Large intestine (tissue), 3 donors: ENCODE results near the gene AKR1C3. TPM values are rescaled to one million over a fixed set of nuclear protein-coding genes. Genes with fewer than 3 reads are reported as not detected.
"Not testable (repeated sequence)": the region's sequence is repeated elsewhere in the genome, so short reads cannot be mapped to it uniquely, and the experiment has no call there.

ENCODE experiments used
- DNase-seq, 2 donors: peaks; one replicate each; pipeline versions ENCODE4 v3.0.0 to v3.0.0-alpha.2; 2013
- H3K27ac ChIP-seq: one replicate; pipeline ENCODE4 v1.5.1; 2013; ENCODE audit warnings: low read length
- H3K27me3 ChIP-seq: 2 replicates; pipeline ENCODE4 v1.6.1; 2013; ENCODE audit warnings: low read length; ENCODE audit not compliant: control insufficient read depth, insufficient read depth
- H3K36me3 ChIP-seq: 2 replicates; pipeline ENCODE4 v1.6.1; 2013; ENCODE audit warnings: low read length; ENCODE audit not compliant: control insufficient read depth, insufficient read depth
- H3K4me1 ChIP-seq: one replicate; pipeline ENCODE4 v1.6.1; 2013; ENCODE audit warnings: low read length; ENCODE audit not compliant: control insufficient read depth, insufficient read depth
- H3K4me3 ChIP-seq: one replicate; pipeline ENCODE4 v1.5.1; 2013; ENCODE audit warnings: low read length
- H3K9me3 ChIP-seq: one replicate; pipeline ENCODE4 v1.6.1; 2013; ENCODE audit warnings: mild to moderate bottlenecking, low read depth, low read length, moderate library complexity; ENCODE audit not compliant: control insufficient read depth
- WGBS: methylation state at CpG from one replicate; pipeline ENCODE4 v1.1.5; 2013; ENCODE audit warnings: low lambda C conversion rate; ENCODE audit not compliant: insufficient coverage; 5-methylcytosine and 5-hydroxymethylcytosine counted together
- polyA plus RNA-seq: library from polyadenylated mRNA; unstranded; fragments of 120-200 nt; gene quantifications from one replicate; pipeline ENCODE4 v1.2.1, GENCODE V29; 2013

The AKR1C3 gene
- polyA plus RNA-seq, 1 donor: 4.1 TPM

DNA sequence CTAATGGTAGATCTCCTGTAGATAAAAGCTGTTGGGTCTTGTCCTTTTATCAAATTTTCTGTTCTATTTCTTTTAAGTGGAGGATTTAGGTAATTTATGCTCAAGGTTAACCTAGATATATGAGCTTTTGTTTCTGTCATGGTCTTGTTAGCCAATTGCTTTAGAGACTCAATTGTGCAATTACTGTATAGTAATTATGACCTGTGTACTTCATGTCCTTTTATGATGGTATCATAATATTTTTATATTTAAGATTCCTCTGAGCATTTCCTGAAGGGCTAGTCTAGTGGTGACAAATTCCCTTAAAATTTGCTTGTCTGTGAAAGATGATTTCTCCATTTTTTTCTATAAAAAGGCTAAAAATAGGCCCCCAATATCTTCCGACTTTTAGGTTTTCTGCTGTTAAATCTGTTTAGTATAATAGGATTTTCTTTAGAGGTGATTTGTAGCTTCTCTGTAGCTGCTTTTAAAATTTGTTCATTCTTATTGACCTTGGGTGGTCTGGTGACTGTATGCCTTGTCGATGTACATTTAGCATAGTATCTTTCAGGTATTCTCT is 5.4 kb upstream of the AKR1C3 start:
- H3K27ac ChIP-seq: no peak overlapping the region
- 100% methylated on average over 2 of the region's 2 CpGs for WGBS
- H3K27me3 ChIP-seq: no peaks in the 10 kb centered on the region
- H3K4me3 ChIP-seq: no peak overlapping the region
- H3K4me1 ChIP-seq: no peaks in the 10 kb centered on the region
- H3K9me3 ChIP-seq: peaks cover 12% of the 10 kb centered on the region
- DNase-seq: no peak
- H3K36me3 ChIP-seq: no peaks in the 10 kb centered on the region

DNA sequence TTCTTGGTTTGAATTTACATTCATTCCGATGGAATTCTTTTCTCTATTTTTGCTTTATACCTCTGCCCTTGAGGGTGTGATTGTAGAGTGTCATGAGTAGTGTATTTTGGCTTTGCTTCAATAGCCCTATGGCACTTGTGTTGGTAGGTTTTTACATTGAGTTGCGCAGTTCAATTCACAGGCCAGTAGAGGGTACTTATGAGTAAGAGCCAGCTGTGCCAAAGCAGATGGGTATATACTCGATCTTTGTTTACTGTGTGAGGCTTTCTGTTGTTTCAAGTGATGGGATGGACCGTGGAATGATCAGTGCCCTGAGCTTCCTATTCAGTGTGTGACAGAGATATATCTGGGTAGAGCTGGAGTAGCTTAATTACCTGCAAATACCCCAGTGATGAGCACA is 4.3 kb upstream of the AKR1C3 start:
- Histone ChIP-seq H3K4me1 (no peaks in the 10 kb centered on the region), H3K36me3 (no peaks in the 10 kb centered on the region), H3K4me3 (no peak overlapping the region), H3K27ac (no peak overlapping the region), H3K9me3 (peaks cover 12% of the 10 kb centered on the region), H3K27me3 (no peaks in the 10 kb centered on the region)
- no peak for DNase-seq
- 83% methylated on average over 1 of the region's 4 CpGs for WGBS

DNA sequence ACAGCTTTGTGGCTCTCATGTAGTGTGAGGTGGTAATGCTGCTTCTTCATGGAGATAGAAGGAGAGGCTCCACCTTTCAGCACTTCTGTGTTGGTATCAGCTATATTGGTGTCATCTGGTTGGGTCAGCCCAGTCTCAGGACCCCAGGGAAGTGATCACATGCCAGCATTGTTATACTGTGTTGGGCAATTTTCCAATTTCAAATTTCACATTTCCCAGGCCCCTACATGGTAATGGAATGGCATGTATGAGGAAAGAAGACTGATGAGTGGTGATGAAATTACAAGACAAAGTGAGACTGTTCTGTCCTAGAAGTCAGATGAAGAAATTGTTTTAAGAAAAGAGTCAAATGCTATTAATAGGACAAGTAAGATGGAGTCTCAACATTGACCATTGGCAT is 3.7 kb upstream of the AKR1C3 start:
- Histone ChIP-seq H3K9me3 (peaks cover 12% of the 10 kb centered on the region), H3K27me3 (no peaks in the 10 kb centered on the region), H3K4me1 (no peaks in the 10 kb centered on the region), H3K27ac (no peak overlapping the region), H3K4me3 (no peak overlapping the region), H3K36me3 (no peaks in the 10 kb centered on the region)
- no peak for DNase-seq

- H3K27ac ChIP-seq: no peak overlapping the region
- peaks cover 12% of the 10 kb centered on the region for H3K9me3 ChIP-seq
- no peak overlapping the region for H3K4me3 ChIP-seq
- H3K36me3 ChIP-seq: no peaks in the 10 kb centered on the region
- H3K4me1 ChIP-seq: no peaks in the 10 kb centered on the region
- H3K27me3 ChIP-seq: no peaks in the 10 kb centered on the region
- WGBS: 80% methylated on average over 2 of the region's 3 CpGs
- no peak for DNase-seq
Measured at GRCh38 chr10:5091196-5091595, 3.0 kb upstream of the AKR1C3 start.

DNA sequence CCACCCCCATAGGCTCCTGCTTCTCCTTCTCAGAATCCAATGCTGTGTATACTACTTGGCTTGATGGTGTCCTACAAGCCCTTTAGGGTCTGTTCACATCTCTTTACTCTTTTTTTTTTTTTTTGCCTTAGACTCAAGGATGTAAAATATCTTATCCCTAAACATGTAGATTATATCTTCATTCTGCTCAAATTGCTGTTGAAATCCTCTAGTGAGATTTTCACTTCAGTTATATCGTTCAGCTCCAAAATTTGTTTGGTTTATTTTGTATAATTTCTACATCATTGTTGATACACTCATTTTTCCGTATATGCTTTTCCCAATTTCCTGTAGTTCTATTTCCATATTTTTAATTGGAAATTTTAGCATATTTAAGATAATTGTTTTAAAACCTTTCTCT is 1.8 kb upstream of the AKR1C3 start:
- Histone ChIP-seq H3K36me3 (no peaks in the 10 kb centered on the region), H3K27ac (no peak overlapping the region), H3K4me1 (no peaks in the 10 kb centered on the region), H3K4me3 (no peak overlapping the region), H3K9me3 (peaks cover 12% of the 10 kb centered on the region), H3K27me3 (no peaks in the 10 kb centered on the region)
- 100% methylated on average over 1 of the region's 2 CpGs for WGBS
- DNase-seq: no peak

DNA sequence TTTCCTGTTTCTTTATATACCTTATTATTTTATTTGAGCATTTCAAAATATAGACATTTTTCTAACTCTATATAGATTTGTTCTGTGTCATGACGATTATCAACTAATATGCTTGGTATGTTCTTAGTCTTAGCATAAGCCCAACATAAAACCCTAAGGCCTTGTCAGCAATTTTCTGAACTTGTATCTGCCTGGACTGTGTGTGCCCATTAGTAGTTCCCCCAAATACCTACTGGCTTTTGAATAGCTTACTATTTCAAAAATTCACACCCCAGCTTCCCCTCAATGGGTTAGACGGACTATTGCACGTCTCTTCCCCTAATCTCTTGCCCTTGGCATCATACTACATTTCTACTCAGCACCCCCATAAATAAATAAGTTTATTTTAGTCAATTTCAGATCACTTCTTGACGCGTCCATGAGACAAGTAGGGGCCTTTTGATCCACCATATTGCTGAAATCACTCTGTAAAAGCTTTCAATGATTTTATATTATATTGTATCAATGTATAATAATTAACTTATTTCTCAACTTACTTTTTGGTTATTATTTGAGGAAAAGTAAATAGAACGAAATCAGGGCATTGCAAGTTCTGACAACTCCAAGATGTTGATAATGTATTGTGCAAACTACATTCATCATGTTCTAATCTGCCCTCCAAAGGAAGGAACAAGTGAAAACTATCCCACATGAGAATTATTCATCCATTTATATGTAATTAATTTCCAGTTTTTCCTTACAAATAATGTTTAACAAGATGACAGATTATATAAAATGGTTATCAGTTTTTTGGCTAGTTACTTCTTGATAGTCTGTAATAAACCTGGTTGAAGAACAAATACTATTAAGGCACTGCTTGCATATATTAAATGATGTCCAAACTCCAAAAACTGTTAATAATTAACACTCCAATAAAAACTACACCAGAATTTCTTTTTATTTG is 1.1 kb upstream of the AKR1C3 start:
- no peak overlapping the region for H3K27ac ChIP-seq
- peak in 1 of 2 donors; percentile 46 for DNase-seq
- peaks cover 12% of the 10 kb centered on the region for H3K9me3 ChIP-seq
- WGBS: 72% methylated on average over 3 of the region's 6 CpGs
- no peaks in the 10 kb centered on the region for H3K36me3 ChIP-seq
- H3K4me1 ChIP-seq: no peaks in the 10 kb centered on the region
- H3K27me3 ChIP-seq: no peaks in the 10 kb centered on the region
- no peak overlapping the region for H3K4me3 ChIP-seq

DNA sequence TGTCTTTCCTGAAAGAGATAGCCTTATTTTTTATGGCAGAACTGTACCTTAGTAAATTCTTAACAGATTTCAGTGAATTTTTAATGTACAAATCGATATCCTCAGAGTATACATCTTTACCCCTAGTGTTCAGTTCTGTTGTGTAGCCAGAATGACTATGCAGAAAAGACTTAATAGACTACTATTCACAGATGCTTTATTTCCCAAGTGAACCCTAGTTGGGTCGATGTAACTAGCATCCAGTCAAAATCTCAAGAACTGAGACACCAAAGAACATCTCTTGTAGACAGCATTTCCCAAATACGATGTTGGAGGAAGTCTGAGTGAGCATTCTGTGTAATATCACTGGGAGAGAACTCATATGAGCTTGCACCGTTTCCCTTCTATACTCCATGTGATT is 1.5 kb downstream of the AKR1C3 start:
- Histone ChIP-seq H3K27ac (no peak overlapping the region), H3K4me1 (no peaks in the 10 kb centered on the region)

DNA sequence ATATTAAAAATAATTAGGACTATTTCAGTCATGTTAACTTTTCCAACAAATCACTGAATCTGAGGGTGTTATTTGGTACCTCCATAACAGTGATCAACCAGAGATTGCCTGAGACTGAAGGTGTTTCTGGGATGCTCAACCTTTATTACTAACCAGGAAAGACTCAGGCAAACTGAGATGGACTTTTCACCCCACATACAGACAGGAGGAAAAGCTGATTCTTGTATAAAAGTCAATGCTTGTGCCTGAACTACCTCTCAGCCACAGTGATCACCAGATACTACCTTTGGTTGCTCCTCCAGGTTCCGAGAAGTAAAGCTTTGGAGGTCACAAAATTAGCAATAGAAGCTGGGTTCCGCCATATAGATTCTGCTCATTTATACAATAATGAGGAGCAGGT is 1.9 kb downstream of the AKR1C3 start:
- no CpG with 5 or more reads among the region's 2 CpGs for WGBS
- H3K27me3 ChIP-seq: no peaks in the 10 kb centered on the region
- no peak overlapping the region for H3K27ac ChIP-seq
- H3K36me3 ChIP-seq: no peaks in the 10 kb centered on the region
- H3K4me1 ChIP-seq: no peaks in the 10 kb centered on the region
- no peak for DNase-seq
- no peak overlapping the region for H3K4me3 ChIP-seq
- H3K9me3 ChIP-seq: peaks cover 5% of the 10 kb centered on the region

More for the DNA sequence above, 1.5 kb downstream of the AKR1C3 start:
- DNase-seq: no peak
- Histone ChIP-seq H3K4me3 (no peak overlapping the region), H3K36me3 (no peaks in the 10 kb centered on the region), H3K9me3 (peaks cover 5% of the 10 kb centered on the region), H3K27me3 (no peaks in the 10 kb centered on the region)
- no CpG with 5 or more reads among the region's 4 CpGs for WGBS

DNA sequence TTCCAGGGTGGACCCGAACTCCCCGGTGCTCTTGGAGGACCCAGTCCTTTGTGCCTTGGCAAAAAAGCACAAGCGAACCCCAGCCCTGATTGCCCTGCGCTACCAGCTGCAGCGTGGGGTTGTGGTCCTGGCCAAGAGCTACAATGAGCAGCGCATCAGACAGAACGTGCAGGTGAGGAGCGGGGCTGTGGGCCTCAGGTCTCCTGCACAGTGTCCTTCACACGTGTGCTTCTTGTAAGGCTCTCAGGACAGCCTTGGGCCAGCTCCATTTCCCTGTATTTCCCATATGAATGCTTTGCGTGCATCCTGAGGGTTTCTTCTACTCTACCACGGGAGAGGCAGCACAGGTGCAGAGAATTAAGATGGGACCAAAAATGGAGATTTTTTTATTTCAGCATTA is 8.3 kb downstream of the AKR1C3 start:
- H3K4me3 ChIP-seq, DNase-seq, H3K36me3 ChIP-seq, H3K27ac ChIP-seq, H3K9me3 ChIP-seq, H3K27me3 ChIP-seq, H3K4me1 ChIP-seq: not testable (repeated sequence)
- no CpG with 5 or more reads among the region's 11 CpGs for WGBS

- Histone ChIP-seq H3K9me3 (no peaks in the 10 kb centered on the region), H3K4me3 (no peak overlapping the region), H3K36me3 (no peaks in the 10 kb centered on the region), H3K27ac (no peak overlapping the region), H3K27me3 (no peaks in the 10 kb centered on the region), H3K4me1 (no peaks in the 10 kb centered on the region)
- WGBS: no CpG with 5 or more reads among the region's 2 CpGs
- DNase-seq: no peak
Measured at GRCh38 chr10:5103481-5103880, 9.3 kb downstream of the AKR1C3 start.

- DNase-seq: no peak
- no peak overlapping the region for H3K4me3 ChIP-seq
- WGBS: no CpG with 5 or more reads among the region's 1 CpG
- H3K4me1 ChIP-seq: no peaks in the 10 kb centered on the region
- no peaks in the 10 kb centered on the region for H3K27me3 ChIP-seq
- no peak overlapping the region for H3K27ac ChIP-seq
- H3K36me3 ChIP-seq: no peaks in the 10 kb centered on the region
- H3K9me3 ChIP-seq: peaks cover 3% of the 10 kb centered on the region
Measured at GRCh38 chr10:5105626-5106025, 11.4 kb downstream of the AKR1C3 start.
